GM23338 (cell line): ENCODE results near the gene PROZ.

Experiments used
- CREB1 ChIP-seq: fragments of 250-450 bp; sonication (Bioruptor Pico); IDR thresholded peaks from 2 replicates; pipeline ENCODE4 v1.5.0; 2020; ENCODE audit warnings: low read depth, mild to moderate bottlenecking, moderate library complexity
- ETS1 ChIP-seq: IDR thresholded peaks from 2 replicates; pipeline ENCODE4 v1.6.1; 2016; ENCODE audit warnings: antibody characterized with exemption
- EZH2 ChIP-seq: fragments of 200-600 bp; sonication (generic); IDR thresholded peaks from one replicate; pipeline ENCODE4 v1.8.0; 2017; ENCODE audit warnings: antibody characterized with exemption, mild to moderate bottlenecking, low read depth; ENCODE audit not compliant: unreplicated experiment
- EZH2phosphoT487 ChIP-seq: fragments of 200-600 bp; sonication (generic); IDR thresholded peaks from one replicate; pipeline ENCODE4 v1.8.1; 2018; ENCODE audit warnings: antibody characterized with exemption; ENCODE audit not compliant: unreplicated experiment
- JUNB ChIP-seq: IDR thresholded peaks from one replicate; pipeline ENCODE4 v1.6.1; 2016; ENCODE audit warnings: antibody characterized with exemption; ENCODE audit not compliant: unreplicated experiment
- POLR2AphosphoS5 ChIP-seq: IDR thresholded peaks from 2 replicates; pipeline ENCODE4 v1.6.1; 2016; ENCODE audit warnings: antibody characterized with exemption, low read depth
- REST ChIP-seq: IDR thresholded peaks from one replicate; pipeline ENCODE4 v1.6.1; 2018; ENCODE audit warnings: antibody characterized with exemption; ENCODE audit not compliant: unreplicated experiment
- STAT1 ChIP-seq: IDR thresholded peaks from one replicate; pipeline ENCODE4 v1.6.1; 2016; ENCODE audit warnings: antibody characterized with exemption; ENCODE audit not compliant: unreplicated experiment
- ZNF331 ChIP-seq: fragments of 250-450 bp; sonication (Bioruptor Pico); IDR thresholded peaks from 2 replicates; pipeline ENCODE4 v1.5.0; 2020; ENCODE audit warnings: low read depth, mild to moderate bottlenecking, moderate library complexity
- ZNF462 ChIP-seq: fragments of 250-450 bp; sonication (Bioruptor Pico); IDR thresholded peaks from 2 replicates; pipeline ENCODE4 v1.5.0; 2020; ENCODE audit warnings: mild to moderate bottlenecking, moderate library complexity
- TF ChIP-seq, protein P1 (sequence below), 2 experiments: fragments of 200-600 bp in 1 of 2; sonication (generic) in 1 of 2; conservative IDR thresholded peaks; 2 replicates each; pipeline versions ENCODE4 v1.5.1 to v1.6.1; 2016 to 2017; ENCODE audit warnings: antibody characterized with exemption in 2 of 2, low read depth in 2 of 2, mild to moderate bottlenecking in 2 of 2, moderate library complexity in 1 of 2

GRCh38 chr13:113178896-113179167 is 20.4 kb downstream of the PROZ start:
- TF ChIP-seq, protein P1, sequence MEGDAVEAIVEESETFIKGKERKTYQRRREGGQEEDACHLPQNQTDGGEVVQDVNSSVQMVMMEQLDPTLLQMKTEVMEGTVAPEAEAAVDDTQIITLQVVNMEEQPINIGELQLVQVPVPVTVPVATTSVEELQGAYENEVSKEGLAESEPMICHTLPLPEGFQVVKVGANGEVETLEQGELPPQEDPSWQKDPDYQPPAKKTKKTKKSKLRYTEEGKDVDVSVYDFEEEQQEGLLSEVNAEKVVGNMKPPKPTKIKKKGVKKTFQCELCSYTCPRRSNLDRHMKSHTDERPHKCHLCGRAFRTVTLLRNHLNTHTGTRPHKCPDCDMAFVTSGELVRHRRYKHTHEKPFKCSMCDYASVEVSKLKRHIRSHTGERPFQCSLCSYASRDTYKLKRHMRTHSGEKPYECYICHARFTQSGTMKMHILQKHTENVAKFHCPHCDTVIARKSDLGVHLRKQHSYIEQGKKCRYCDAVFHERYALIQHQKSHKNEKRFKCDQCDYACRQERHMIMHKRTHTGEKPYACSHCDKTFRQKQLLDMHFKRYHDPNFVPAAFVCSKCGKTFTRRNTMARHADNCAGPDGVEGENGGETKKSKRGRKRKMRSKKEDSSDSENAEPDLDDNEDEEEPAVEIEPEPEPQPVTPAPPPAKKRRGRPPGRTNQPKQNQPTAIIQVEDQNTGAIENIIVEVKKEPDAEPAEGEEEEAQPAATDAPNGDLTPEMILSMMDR (conservative IDR thresholded peaks at IDR 0.05; ENCODE audit: low read depth in 2 of 2) = no peak
- TF ChIP-seq CREB1 (CRISPR knock-in tag) = no peak
- TF ChIP-seq EZH2 = no peak
- TF ChIP-seq REST = no peak
- no peak for TF ChIP-seq ZNF331
- no peak for TF ChIP-seq POLR2AphosphoS5
- no peak for TF ChIP-seq EZH2phosphoT487
- no peak for TF ChIP-seq ETS1
- no peak for TF ChIP-seq JUNB
- no peak for TF ChIP-seq ZNF462 (CRISPR knock-in tag)
- TF ChIP-seq STAT1 = no peak
